ENCODE measurements around the gene CIAO2A.

Gene CIAO2A

DNA sequence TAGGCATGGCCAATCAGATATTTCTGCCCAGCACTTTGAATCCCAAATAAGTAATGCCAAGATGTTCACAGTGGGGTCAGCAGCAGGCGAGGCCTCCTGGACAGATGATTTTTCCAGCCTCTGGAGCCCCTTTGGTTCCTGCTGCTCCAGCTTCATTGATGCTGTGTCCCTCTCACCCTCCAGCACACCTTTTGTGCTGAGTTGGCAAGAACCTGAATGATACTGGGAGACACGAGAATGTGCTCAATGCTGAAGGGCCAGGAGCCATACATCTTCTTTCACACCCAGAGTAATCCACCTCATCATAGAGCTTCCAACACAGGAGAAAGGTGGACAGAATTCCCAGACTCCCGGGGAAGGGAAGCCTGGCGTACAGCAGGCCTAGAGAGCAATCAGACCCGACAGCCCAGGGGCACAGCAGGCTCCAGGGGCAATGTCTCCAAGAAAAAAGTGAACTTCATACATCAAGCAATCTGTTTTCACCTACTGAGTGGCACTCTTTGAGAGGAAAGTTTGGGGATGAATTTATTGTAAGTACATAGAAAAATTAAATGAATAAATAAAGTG lies 40.6 kb downstream of the CIAO2A start:
- Histone ChIP-seq H3K4me3 (IDR thresholded peaks at IDR 0.05; ENCODE audit: insufficient read depth, low read depth, low read length) (no peak overlapping the region), H3K79me2 (ENCODE audit: insufficient read depth, low read depth) (no peaks in the 10 kb centered on the region), H3K36me3 (ENCODE audit: insufficient read depth) (no peaks in the 10 kb centered on the region), H4K20me1 (ENCODE audit: insufficient read depth) (no peaks in the 10 kb centered on the region), H3K4me2 (no peak overlapping the region), H3K9ac (no peak overlapping the region), H3K27ac (no peak overlapping the region), H3K27me3 (ENCODE audit: insufficient read depth, low read depth) (no peaks in the 10 kb centered on the region), H2AFZ (ENCODE audit: low read depth) (no peak overlapping the region), H3K4me1 (ENCODE audit: low read depth, poor library complexity, severe bottlenecking) (no peaks in the 10 kb centered on the region)
- TF ChIP-seq, protein P1, sequence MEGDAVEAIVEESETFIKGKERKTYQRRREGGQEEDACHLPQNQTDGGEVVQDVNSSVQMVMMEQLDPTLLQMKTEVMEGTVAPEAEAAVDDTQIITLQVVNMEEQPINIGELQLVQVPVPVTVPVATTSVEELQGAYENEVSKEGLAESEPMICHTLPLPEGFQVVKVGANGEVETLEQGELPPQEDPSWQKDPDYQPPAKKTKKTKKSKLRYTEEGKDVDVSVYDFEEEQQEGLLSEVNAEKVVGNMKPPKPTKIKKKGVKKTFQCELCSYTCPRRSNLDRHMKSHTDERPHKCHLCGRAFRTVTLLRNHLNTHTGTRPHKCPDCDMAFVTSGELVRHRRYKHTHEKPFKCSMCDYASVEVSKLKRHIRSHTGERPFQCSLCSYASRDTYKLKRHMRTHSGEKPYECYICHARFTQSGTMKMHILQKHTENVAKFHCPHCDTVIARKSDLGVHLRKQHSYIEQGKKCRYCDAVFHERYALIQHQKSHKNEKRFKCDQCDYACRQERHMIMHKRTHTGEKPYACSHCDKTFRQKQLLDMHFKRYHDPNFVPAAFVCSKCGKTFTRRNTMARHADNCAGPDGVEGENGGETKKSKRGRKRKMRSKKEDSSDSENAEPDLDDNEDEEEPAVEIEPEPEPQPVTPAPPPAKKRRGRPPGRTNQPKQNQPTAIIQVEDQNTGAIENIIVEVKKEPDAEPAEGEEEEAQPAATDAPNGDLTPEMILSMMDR (conservative IDR thresholded peaks at IDR 0.05; ENCODE audit: low read depth, low read length): no peak

- Histone ChIP-seq H4K20me1 (ENCODE audit: insufficient read depth) (no peaks in the 10 kb centered on the region), H2AFZ (ENCODE audit: low read depth) (no peak overlapping the region), H3K4me1 (ENCODE audit: low read depth, poor library complexity, severe bottlenecking) (peaks cover 4% of the 10 kb centered on the region), H3K27ac (no peak overlapping the region), H3K36me3 (ENCODE audit: insufficient read depth) (no peaks in the 10 kb centered on the region), H3K4me3 (IDR thresholded peaks at IDR 0.05; ENCODE audit: insufficient read depth, low read depth, low read length) (no peak overlapping the region), H3K27me3 (ENCODE audit: insufficient read depth, low read depth) (no peaks in the 10 kb centered on the region), H3K9ac (no peak overlapping the region), H3K79me2 (ENCODE audit: insufficient read depth, low read depth) (no peaks in the 10 kb centered on the region), H3K4me2 (no peak overlapping the region)
- TF ChIP-seq, protein P1 (conservative IDR thresholded peaks at IDR 0.05; ENCODE audit: low read depth, low read length): no peak
Observed at GRCh38 chr15:64051407-64052259, 42.0 kb downstream of the CIAO2A start.

DNA sequence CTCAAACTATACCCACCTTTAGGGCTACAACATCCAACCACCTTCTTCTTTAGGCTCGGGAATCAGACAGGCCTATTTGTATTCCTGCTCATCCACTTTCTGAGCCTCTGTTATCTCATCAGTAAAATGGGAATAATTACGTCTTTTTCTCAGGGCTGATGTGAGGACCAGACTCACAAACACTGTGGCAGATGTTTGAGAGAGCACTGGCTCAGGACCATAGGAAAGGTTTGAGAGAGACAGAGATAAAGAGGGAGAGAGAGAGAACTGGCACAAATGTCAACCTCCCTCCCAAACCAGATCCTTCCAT lies 42.6 kb downstream of the CIAO2A start:
- H3K9ac ChIP-seq: no peak overlapping the region
- no peak overlapping the region for H3K27ac ChIP-seq
- H2AFZ ChIP-seq (ENCODE audit: low read depth): no peak overlapping the region
- H3K79me2 ChIP-seq (ENCODE audit: insufficient read depth, low read depth): no peaks in the 10 kb centered on the region
- no peaks in the 10 kb centered on the region for H3K36me3 ChIP-seq (ENCODE audit: insufficient read depth)
- no peaks in the 10 kb centered on the region for H3K27me3 ChIP-seq (ENCODE audit: insufficient read depth, low read depth)
- no peaks in the 10 kb centered on the region for H4K20me1 ChIP-seq (ENCODE audit: insufficient read depth)
- TF ChIP-seq, protein P1 (conservative IDR thresholded peaks at IDR 0.05; ENCODE audit: low read depth, low read length): no peak
- no peak overlapping the region for H3K4me2 ChIP-seq
- H3K4me1 ChIP-seq (ENCODE audit: low read depth, poor library complexity, severe bottlenecking): peaks cover 4% of the 10 kb centered on the region
- no peak overlapping the region for H3K4me3 ChIP-seq (IDR thresholded peaks at IDR 0.05; ENCODE audit: insufficient read depth, low read depth, low read length)

DNA sequence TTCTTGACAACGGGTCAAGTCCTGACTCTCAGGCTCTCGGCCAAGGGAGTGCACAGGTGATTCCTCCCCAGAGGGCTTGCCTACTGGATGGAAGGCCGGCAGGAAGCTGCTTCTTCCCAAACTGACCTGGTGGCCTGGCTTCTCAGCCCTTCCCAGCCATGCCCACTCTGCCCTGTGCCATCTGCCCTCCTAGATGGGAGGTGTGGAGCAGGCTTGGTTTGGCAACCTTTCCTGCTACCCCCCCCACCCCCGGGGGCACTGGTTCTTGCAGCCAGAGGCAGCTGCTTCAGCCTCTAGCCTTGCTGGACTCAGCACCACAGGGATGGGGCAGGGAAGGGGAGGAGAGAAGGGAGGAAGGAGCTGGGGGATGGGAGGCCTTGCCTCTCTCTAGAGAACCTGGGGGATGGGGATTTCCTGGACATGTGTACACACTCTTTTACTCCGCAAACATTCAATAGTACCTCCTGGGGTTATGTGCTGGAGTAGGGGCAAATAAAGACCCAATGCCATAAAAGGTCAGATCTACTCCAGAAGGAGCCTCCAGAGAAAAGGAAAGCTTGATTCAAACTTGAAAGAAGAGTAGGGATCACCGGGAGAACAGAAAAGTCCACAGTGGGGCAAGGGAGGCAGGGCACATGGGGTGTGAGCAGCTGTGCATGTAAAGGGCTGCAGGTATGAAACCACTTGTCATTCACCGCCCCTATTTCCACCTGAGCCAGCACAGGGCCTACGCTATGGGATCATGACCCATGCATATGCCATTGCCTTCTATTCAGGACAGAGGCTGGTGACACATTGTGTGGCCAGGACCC lies 43.2 kb downstream of the CIAO2A start:
- Histone ChIP-seq H3K27ac (no peak overlapping the region), H3K36me3 (ENCODE audit: insufficient read depth) (no peaks in the 10 kb centered on the region), H3K4me3 (IDR thresholded peaks at IDR 0.05; ENCODE audit: insufficient read depth, low read depth, low read length) (no peak overlapping the region), H4K20me1 (ENCODE audit: insufficient read depth) (no peaks in the 10 kb centered on the region), H2AFZ (ENCODE audit: low read depth) (no peak overlapping the region), H3K4me2 (no peak overlapping the region), H3K79me2 (ENCODE audit: insufficient read depth, low read depth) (no peaks in the 10 kb centered on the region), H3K27me3 (ENCODE audit: insufficient read depth, low read depth) (no peaks in the 10 kb centered on the region), H3K4me1 (ENCODE audit: low read depth, poor library complexity, severe bottlenecking) (peaks cover 4% of the 10 kb centered on the region), H3K9ac (no peak overlapping the region)
- TF ChIP-seq, protein P1 (conservative IDR thresholded peaks at IDR 0.05; ENCODE audit: low read depth, low read length): no peak

All from KMS-11 (cell line).